ENCODE results near the gene SECISBP2. TPM values are rescaled to one million over a fixed set of nuclear protein-coding genes. Genes with fewer than 3 reads are reported as not detected.

The SECISBP2 gene
- total RNA-seq, 4 donors from 2014 or later = 41.8 to 76.0 (median 59.8) TPM

DNA sequence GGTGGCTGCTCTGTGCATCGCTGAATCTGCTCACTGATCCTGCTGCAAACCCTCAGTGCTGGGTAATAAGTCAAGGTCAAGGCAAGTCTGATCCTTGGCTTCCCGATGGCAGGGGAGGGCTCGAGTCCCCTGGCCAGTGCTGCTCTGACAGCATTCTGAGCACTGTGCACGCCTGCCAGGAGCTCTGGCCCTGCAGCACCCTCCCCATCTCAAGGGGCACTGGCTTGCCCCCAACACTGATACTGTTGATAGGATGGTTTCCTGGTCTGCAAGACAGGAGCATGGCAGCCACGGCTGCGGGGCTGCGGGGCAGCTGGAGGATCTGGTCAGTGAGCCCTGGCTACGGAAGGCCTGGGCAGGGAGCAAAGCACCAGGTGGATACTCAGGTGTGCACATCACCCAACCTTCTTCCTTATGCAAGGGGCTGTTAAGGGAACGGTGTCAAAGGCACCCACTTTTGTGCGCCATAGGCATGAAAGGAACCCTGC, 71.8 kb downstream of the SECISBP2 start:
- Histone ChIP-seq H3K4me1 (no peaks in the 10 kb centered on the region), H3K36me3 (no peaks in the 10 kb centered on the region), H3K4me3 (no peak overlapping the region), H3K27ac (no peak overlapping the region), H3K27me3 (no peaks in the 10 kb centered on the region), H3K9me3 (no peaks in the 10 kb centered on the region)
- intact Hi-C loops (cut with DNase I; ENCODE audit: low total_unique reads) = no loop called here
- no peak for DNase-seq
- TF ChIP-seq, protein P1, sequence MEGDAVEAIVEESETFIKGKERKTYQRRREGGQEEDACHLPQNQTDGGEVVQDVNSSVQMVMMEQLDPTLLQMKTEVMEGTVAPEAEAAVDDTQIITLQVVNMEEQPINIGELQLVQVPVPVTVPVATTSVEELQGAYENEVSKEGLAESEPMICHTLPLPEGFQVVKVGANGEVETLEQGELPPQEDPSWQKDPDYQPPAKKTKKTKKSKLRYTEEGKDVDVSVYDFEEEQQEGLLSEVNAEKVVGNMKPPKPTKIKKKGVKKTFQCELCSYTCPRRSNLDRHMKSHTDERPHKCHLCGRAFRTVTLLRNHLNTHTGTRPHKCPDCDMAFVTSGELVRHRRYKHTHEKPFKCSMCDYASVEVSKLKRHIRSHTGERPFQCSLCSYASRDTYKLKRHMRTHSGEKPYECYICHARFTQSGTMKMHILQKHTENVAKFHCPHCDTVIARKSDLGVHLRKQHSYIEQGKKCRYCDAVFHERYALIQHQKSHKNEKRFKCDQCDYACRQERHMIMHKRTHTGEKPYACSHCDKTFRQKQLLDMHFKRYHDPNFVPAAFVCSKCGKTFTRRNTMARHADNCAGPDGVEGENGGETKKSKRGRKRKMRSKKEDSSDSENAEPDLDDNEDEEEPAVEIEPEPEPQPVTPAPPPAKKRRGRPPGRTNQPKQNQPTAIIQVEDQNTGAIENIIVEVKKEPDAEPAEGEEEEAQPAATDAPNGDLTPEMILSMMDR (IDR thresholded peaks at IDR 0.05) = no peak
- TF ChIP-seq POLR2A (IDR thresholded peaks at IDR 0.05) = no peak

DNA sequence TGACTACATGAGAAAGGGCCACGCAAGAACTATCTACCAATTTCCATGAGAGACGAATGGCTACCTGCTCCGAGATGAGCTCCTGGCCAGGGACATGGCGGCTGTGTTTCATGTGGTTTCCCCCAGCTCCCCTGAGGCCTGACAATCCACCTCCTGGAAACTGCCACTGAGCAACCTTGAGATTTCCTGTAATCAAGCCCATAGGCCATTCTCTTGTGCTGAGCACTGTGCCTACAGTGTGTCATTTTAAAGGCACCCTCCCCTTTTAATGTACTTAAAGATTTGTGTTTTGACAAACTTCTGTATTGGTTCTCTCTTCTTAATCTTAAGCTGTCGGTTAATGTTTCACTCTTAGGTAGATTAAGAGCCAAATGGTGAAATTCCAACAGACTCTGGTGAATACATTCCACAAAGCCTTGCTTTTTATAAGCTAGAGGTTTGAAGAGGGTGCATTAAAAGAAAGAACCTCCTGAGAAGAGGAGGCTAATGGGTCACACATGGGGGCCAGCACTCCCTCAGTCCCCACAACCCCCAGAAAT, 72.3 kb downstream of the SECISBP2 start:
- H3K4me1 ChIP-seq = no peaks in the 10 kb centered on the region
- H3K27me3 ChIP-seq = no peaks in the 10 kb centered on the region
- TF ChIP-seq, protein P1 (IDR thresholded peaks at IDR 0.05) = no peak
- no peak for TF ChIP-seq POLR2A (IDR thresholded peaks at IDR 0.05)
- intact Hi-C loops (cut with DNase I; ENCODE audit: low total_unique reads) = no loop called here
- no peak overlapping the region for H3K27ac ChIP-seq
- no peaks in the 10 kb centered on the region for H3K36me3 ChIP-seq
- H3K9me3 ChIP-seq = no peaks in the 10 kb centered on the region
- no peak for DNase-seq
- H3K4me3 ChIP-seq = no peak overlapping the region

DNA sequence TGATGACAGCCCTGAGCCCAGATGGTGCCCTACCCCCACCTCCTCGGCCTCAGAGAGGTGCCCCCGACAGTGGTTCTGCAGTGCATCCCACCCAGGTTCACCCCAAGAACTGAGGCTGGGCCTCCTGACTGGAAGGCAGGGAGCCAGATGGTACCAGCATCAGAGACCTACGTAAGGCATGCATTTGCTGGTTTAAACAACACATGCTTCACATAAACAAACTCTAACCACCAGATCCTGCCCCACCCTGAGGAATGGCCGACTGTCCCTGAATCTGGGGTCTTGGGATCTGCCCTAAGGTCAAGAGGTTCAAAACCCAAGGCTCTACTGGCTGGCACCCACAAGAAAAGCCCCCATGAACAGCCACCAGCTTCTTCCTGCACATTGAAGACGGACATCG, 73.3 kb downstream of the SECISBP2 start:
- Histone ChIP-seq H3K4me1 (no peaks in the 10 kb centered on the region), H3K36me3 (no peaks in the 10 kb centered on the region), H3K9me3 (no peaks in the 10 kb centered on the region), H3K4me3 (no peak overlapping the region), H3K27ac (no peak overlapping the region), H3K27me3 (no peaks in the 10 kb centered on the region)
- intact Hi-C loops (cut with DNase I; ENCODE audit: low total_unique reads) = no loop called here
- DNase-seq = no peak
- TF ChIP-seq, protein P1 (IDR thresholded peaks at IDR 0.05) = no peak
- TF ChIP-seq POLR2A (IDR thresholded peaks at IDR 0.05) = no peak

DNA sequence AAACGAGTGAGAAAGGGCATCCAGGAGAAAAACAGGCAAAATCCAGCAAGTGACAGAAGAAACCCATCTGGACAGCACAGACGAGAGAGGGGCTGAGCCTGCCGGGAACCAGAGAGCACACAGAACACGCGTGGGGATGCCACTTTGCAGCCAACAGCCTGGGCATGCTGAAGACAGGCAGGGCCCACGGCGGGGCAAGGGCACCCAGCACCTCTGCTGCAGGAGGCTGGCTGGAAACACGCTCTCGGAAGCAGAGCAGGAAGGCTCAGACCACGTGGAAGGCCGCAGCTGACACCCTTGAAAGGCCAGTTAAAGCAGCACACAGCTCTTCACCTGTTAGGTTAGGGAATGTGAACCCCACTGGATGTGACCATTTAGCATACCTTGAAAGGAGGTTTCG, 76.1 kb downstream of the SECISBP2 start:
- no peak overlapping the region for H3K27ac ChIP-seq
- no peak for DNase-seq
- no peaks in the 10 kb centered on the region for H3K36me3 ChIP-seq
- TF ChIP-seq, protein P1 (IDR thresholded peaks at IDR 0.05) = no peak
- TF ChIP-seq POLR2A (IDR thresholded peaks at IDR 0.05) = no peak
- intact Hi-C loops (cut with DNase I; ENCODE audit: low total_unique reads) = no loop called here
- H3K4me1 ChIP-seq = no peaks in the 10 kb centered on the region
- no peaks in the 10 kb centered on the region for H3K27me3 ChIP-seq
- no peak overlapping the region for H3K4me3 ChIP-seq
- no peaks in the 10 kb centered on the region for H3K9me3 ChIP-seq

DNA sequence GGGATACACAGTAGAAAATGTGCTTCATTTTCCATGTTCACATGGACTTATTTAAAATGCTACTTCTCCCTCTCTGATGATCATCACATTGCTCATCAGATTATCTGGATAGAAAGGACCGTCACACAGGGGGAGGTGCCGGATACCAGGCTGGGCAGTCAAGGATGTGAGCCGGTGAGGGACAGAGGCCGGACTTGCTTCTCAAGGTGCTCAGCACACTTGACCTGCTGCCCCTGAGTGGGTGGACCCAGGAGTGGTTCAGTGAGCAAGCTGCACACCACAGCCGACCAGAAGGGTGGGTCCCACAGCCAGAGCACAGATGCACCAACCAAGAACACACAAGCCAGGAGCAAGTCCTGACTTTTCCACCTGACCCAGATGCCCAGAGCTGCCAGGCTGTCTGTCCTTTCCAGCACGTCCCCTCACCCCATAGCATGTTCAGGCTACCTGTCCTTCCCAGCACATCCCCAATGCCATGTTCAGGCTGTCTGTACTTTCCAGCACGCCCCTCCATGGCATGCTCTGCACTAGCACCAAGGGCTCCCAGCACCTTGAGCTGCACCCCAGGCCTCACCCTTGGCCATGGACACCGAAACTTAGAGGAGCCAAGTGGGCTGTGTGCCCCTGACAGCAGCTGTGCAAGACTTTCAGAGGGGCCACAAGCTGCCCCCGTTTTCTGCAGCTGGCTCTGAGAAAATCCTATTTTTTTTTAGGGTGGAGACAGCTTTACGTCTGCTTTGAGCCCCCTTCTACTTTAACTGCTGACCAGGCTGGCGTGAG, 77.8 kb downstream of the SECISBP2 start:
- Histone ChIP-seq H3K36me3 (no peaks in the 10 kb centered on the region), H3K9me3 (no peaks in the 10 kb centered on the region), H3K4me3 (no peak overlapping the region), H3K27me3 (no peaks in the 10 kb centered on the region), H3K4me1 (no peaks in the 10 kb centered on the region), H3K27ac (no peak overlapping the region)
- no peak for DNase-seq
- TF ChIP-seq, protein P1 (IDR thresholded peaks at IDR 0.05) = no peak
- no peak for TF ChIP-seq POLR2A (IDR thresholded peaks at IDR 0.05)
- intact Hi-C loops (cut with DNase I; ENCODE audit: low total_unique reads) = no loop called here
